NCI-H748 treated with DMSO at 0.1 percent for 48 hours (cell line): ENCODE data around the gene PARP9.
"Not testable (repeated sequence)": the region's sequence is repeated elsewhere in the genome, so short reads cannot be mapped to it uniquely, and the experiment has no call there.

Experiments used
- DNase-seq: peaks from one replicate; lab custom pipeline; 2025; lab: John Stamatoyannopoulos, UW

The PARP9 gene

GRCh38 chr3:122576174-122576940, 12.3 kb upstream of the PARP9 start:
- DNase-seq: no peak

- no peak for DNase-seq
These were observed 8.9 kb upstream of the PARP9 start for GRCh38 chr3:122572940-122573412.

GRCh38 chr3:122568755-122569154, 4.7 kb upstream of the PARP9 start:
- no peak for DNase-seq

- not testable (repeated sequence) for DNase-seq
These were observed 4.0 kb upstream of the PARP9 start for GRCh38 chr3:122568131-122568530.

GRCh38 chr3:122563717-122564025, 429 bp downstream of the PARP9 start:
- no peak for DNase-seq

- DNase-seq: no peak
These were observed 980 bp downstream of the PARP9 start for GRCh38 chr3:122562923-122563716.

GRCh38 chr3:122560680-122561079, 3.4 kb downstream of the PARP9 start:
- DNase-seq: no peak

GRCh38 chr3:122559906-122560305, 4.2 kb downstream of the PARP9 start:
- DNase-seq: no peak

- DNase-seq: no peak
These were observed 5.5 kb downstream of the PARP9 start for GRCh38 chr3:122558605-122559004.

- no peak for DNase-seq
These were observed 6.7 kb downstream of the PARP9 start for GRCh38 chr3:122557356-122557755.

GRCh38 chr3:122555275-122556071, 8.6 kb downstream of the PARP9 start:
- DNase-seq: no peak

GRCh38 chr3:122553171-122553570, 10.9 kb downstream of the PARP9 start:
- DNase-seq: no peak

- DNase-seq: no peak
These were observed 15.5 kb downstream of the PARP9 start for GRCh38 chr3:122548619-122549018.

- DNase-seq: no peak
These were observed 16.0 kb downstream of the PARP9 start for GRCh38 chr3:122548076-122548475.

GRCh38 chr3:122546151-122546550, 17.9 kb downstream of the PARP9 start:
- DNase-seq: peak; percentile 10

- DNase-seq: no peak
These were observed 25.1 kb downstream of the PARP9 start for GRCh38 chr3:122538956-122539490.

- no peak for DNase-seq
These were observed 27.5 kb downstream of the PARP9 start for GRCh38 chr3:122536632-122537001.

- no peak for DNase-seq
These were observed 28.0 kb downstream of the PARP9 start for GRCh38 chr3:122535964-122536631.

GRCh38 chr3:122533931-122534334, 30.2 kb downstream of the PARP9 start:
- no peak for DNase-seq

GRCh38 chr3:122533480-122533879, 30.6 kb downstream of the PARP9 start:
- DNase-seq: no peak

GRCh38 chr3:122530164-122530563, 33.9 kb downstream of the PARP9 start:
- DNase-seq: no peak

GRCh38 chr3:122523317-122523716, 40.8 kb downstream of the PARP9 start:
- DNase-seq: no peak
